Stimulated activated CD8-positive, alpha-beta memory T cell treated with anti-CD3 and anti-CD28 coated beads, Interleukin-7, amount 100 ng/mL, for 24 hours (primary cell): ENCODE data around the gene TMEM44.
"Not testable (repeated sequence)": the region's sequence is repeated elsewhere in the genome, so short reads cannot be mapped to it uniquely, and the experiment has no call there.

Source experiments
- DNase-seq: peaks from one replicate; pipeline ENCODE4 v3.0.0-alpha.2; 2020; ENCODE audit warnings: low read depth

The TMEM44 gene

GRCh38 chr3:194555175-194556062 is 77.8 kb downstream of the TMEM44 start:
- DNase-seq, result no peak

GRCh38 chr3:194554473-194555123 is 78.6 kb downstream of the TMEM44 start:
- DNase-seq, result no peak

- no peak for DNase-seq
Measured at GRCh38 chr3:194552327-194552949, 80.8 kb downstream of the TMEM44 start.

GRCh38 chr3:194549853-194550252 is 83.4 kb downstream of the TMEM44 start:
- no peak for DNase-seq

- no peak for DNase-seq
Measured at GRCh38 chr3:194548346-194549321, 84.6 kb downstream of the TMEM44 start.

- DNase-seq, result no peak
Measured at GRCh38 chr3:194547042-194547441, 86.2 kb downstream of the TMEM44 start.

- DNase-seq, result not testable (repeated sequence)
Measured at GRCh38 chr3:194545538-194545937, 87.7 kb downstream of the TMEM44 start.

- DNase-seq, result no peak
Measured at GRCh38 chr3:194543550-194543949, 89.7 kb downstream of the TMEM44 start.

- no peak for DNase-seq
Measured at GRCh38 chr3:194541483-194541882, 91.7 kb downstream of the TMEM44 start.

- no peak for DNase-seq
Measured at GRCh38 chr3:194540274-194540905, 92.8 kb downstream of the TMEM44 start.

- DNase-seq, result no peak
Measured at GRCh38 chr3:194539498-194539897, 93.7 kb downstream of the TMEM44 start.

GRCh38 chr3:194537732-194538247 is 95.4 kb downstream of the TMEM44 start:
- DNase-seq, result no peak
